Fibroblast of skin of abdomen (primary cell): ENCODE results near the gene GJB5.

Source experiments
- DNase-seq: peaks from one replicate; pipeline ENCODE4 v3.0.0-alpha.2; 2013

Gene GJB5

GRCh38 chr1:34777519-34778321 lies 22.9 kb downstream of the GJB5 start:
- DNase-seq, result no peak

DNA sequence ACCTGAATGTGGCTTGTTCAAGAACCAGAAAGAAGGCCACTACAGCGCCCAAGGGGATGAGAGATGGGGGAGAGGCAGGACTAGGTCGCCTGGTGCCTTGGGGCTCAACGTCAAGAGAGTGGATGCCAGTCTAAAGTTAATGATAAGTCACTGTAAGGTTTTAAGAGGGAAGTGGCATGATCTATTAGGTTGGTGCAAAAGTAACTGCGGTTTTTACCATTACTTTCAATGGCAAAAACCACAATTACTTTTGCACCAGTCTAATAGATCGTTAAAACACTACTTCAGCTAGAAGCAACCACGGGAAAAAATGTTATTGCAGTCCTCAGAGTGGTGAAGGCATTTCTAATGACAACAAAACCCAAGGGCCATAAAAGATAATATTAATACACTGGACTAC lies 23.5 kb downstream of the GJB5 start:
- DNase-seq, result no peak

DNA sequence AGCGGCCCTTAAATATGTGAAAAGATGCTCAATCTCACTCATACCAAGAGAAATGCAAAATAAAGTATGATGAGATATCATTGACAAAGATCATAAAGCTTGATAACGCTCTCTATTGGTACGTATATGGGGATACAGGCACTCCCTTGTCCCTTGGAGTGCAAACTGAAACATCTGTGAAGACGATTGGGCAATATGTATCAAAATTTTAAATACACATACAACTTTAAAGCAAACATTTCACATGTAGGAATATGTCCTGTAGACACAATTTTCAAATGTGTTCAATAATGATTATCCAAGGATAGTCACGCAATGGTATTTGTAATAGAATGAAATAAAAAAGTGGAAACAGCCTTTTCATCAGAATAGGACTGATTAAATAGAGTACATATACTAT lies 24.2 kb downstream of the GJB5 start:
- DNase-seq, result no peak

DNA sequence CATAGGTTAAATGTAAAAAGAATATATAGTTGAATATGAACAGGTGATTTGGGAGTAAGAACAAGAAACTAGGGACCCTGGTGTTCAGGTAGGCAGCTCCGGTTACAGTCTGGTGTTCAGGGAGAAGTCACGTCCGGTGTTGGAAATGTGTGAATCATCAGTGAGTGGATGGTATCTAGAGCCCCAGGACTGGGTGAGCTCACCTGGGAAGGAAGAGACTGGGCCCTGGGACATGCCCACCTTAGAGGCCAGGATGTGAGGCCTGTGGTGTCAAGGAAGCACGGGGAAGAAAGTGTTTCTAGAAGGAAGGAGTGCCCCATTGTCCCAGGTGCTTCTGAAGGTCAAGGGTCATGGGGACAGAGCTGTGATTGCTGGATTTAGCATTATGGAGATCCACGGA lies 24.7 kb downstream of the GJB5 start:
- no peak for DNase-seq

DNA sequence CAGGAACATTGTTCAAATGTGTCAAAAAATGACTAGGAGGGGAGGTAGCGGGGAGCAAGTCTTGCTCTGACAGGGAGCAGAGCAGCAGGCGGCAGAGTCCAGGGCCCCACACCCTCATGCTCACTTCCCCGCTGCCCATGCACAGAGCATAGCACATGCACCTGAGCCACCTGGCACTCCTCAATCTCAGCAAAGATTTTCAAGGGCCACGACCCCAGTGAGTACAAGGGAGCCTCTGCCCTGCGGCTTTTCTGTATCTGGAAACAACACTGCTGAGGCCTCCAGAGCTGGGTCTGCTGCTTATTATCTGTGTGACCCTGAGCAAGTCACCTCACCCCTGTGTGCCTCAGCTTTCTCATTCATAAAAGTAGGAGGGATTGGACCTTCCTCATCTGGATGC lies 25.1 kb downstream of the GJB5 start:
- no peak for DNase-seq

DNA sequence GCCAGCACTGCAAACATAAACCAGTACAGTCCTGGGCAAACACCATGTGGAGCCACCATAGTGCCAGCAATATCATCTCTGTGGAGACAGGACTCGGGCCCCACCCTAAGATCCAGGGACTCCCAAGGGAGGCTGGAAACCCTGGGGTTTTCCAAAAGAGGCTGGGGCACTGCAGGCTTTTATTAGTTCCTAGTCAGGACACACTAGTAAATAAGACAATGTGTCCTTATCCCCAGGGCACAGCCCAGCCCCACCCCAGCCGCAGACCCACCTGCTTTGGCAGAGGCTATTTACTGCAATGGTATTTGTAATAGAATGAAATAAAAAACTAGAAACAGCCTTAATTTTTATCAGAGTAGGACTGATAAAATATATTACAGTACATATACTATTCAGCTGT lies 25.7 kb downstream of the GJB5 start:
- DNase-seq, result no peak

DNA sequence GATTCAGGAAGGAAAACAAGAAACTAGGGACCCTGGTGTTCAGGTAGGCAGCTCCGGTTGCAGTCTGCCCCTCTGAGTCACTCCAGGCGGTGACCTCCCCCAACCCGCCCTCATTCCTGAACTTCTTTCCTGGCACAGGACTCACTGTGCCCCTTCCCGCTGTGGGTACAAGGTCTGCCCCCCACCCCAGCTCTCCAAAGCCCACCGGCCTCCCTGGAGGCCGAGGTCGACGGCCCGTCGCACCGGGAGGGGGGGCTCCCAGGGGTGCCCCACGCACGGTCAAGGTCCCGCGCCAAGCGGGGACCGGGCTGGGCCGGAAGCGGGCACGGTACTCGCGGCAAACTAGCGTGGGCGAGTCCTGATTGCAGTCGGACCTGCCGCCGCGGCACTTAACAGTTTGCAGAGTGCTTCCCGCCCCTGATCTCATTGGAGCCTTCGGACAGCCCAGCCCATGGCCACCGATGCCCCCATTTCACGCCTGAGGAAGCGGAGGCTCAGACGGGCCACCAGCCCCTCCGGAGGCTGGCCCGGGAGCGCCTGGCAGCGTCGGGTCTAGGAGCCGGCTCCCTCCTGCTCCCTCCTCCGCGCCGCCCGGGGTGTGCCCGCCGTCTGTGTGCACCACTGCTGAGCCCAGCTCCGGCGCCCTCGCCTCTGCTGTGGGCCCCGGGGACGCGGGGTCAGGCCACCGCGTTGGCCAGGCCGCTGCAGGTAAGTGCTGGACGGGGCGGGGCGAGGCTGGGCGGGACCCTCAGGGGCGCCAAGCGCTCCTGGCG lies 26.4 kb downstream of the GJB5 start, which contains the start of gene GJB3:
GJB3 (plus strand) TSS at position 144 of the 773 bp plus-strand sequence. CDS start 3,549 bp downstream, outside the sequence.
- DNase-seq, result no peak

GRCh38 chr1:34781844-34782391 lies 27.1 kb downstream of the GJB5 start:
- no peak for DNase-seq

GRCh38 chr1:34784751-34785221 lies 29.9 kb downstream of the GJB5 start:
- no peak for DNase-seq

DNA sequence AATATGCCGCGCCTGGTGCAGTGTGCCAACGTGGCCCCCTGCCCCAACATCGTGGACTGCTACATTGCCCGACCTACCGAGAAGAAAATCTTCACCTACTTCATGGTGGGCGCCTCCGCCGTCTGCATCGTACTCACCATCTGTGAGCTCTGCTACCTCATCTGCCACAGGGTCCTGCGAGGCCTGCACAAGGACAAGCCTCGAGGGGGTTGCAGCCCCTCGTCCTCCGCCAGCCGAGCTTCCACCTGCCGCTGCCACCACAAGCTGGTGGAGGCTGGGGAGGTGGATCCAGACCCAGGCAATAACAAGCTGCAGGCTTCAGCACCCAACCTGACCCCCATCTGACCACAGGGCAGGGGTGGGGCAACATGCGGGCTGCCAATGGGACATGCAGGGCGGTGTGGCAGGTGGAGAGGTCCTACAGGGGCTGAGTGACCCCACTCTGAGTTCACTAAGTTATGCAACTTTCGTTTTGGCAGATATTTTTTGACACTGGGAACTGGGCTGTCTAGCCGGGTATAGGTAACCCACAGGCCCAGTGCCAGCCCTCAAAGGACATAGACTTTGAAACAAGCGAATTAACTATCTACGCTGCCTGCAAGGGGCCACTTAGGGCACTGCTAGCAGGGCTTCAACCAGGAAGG lies 30.5 kb downstream of the GJB5 start:
- no peak for DNase-seq

DNA sequence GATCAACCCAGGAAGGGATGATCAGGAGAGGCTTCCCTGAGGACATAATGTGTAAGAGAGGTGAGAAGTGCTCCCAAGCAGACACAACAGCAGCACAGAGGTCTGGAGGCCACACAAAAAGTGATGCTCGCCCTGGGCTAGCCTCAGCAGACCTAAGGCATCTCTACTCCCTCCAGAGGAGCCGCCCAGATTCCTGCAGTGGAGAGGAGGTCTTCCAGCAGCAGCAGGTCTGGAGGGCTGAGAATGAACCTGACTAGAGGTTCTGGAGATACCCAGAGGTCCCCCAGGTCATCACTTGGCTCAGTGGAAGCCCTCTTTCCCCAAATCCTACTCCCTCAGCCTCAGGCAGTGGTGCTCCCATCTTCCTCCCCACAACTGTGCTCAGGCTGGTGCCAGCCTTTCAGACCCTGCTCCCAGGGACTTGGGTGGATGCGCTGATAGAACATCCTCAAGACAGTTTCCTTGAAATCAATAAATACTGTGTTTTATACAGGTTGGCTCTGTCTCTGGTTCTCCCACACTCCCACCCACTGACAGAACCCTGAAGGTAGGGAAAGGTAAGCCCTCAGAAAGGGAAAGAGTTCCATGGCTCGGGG lies 31.1 kb downstream of the GJB5 start:
- DNase-seq, result no peak

DNA sequence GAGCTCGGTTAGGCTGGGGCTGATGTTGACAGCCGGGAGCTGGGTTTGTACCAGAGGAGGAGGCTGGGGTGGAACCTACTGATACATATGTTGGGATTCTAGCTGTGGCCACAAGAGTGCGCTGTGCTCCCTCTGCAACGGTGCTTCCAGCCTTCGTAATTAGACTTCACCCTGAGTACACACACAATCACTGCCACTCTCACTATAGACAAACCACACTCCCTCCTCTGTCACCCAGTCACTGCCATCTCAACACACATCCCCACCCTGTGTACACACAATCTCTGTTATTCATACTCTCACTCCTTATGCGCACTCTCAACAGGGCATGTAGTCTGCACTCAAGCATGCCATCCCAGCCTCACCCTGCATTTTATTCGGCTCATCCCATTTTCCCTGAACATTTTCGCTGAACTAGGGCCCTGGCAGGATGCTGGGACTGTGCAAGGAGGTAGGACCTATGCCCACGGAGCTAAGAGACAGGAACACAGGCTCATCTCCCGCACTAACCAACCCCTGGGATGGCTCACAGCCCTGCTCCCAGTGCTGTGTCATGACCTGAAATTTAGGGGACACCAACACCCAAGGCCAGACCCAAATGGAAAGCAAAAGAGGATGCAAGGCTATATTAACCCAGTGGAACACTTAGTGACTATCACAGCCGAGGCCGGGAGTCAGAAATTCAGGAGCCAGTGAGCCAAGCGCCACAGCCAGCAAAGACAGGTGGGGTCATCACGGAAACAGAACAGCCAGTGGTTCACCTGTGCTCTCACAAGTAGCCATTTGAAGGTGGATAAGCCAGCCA lies 31.9 kb downstream of the GJB5 start:
- DNase-seq, result peak; percentile 54

GRCh38 chr1:34787461-34788420 lies 32.9 kb downstream of the GJB5 start:
- no peak for DNase-seq

GRCh38 chr1:34790985-34791384 lies 36.1 kb downstream of the GJB5 start:
- DNase-seq, result no peak

DNA sequence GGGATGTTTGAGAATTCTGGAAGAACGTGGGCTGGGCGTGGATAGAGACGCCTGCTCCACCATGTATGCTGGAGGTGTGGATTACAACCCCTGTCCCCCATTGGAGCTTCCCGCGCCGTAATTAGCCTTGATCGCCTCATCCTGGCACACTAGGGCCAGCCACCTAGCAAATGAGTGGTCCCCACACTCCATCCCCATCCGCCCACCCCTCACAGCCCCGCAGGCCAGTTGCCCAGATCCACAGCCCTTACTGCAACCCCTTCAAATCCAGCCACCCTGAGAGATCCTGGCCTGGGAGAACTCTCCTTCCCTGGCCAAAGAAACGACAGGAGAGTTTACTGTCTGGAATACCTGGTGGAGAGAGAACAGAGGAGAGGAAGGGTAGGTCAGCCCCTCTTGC lies 37.6 kb downstream of the GJB5 start:
- DNase-seq, result no peak

DNA sequence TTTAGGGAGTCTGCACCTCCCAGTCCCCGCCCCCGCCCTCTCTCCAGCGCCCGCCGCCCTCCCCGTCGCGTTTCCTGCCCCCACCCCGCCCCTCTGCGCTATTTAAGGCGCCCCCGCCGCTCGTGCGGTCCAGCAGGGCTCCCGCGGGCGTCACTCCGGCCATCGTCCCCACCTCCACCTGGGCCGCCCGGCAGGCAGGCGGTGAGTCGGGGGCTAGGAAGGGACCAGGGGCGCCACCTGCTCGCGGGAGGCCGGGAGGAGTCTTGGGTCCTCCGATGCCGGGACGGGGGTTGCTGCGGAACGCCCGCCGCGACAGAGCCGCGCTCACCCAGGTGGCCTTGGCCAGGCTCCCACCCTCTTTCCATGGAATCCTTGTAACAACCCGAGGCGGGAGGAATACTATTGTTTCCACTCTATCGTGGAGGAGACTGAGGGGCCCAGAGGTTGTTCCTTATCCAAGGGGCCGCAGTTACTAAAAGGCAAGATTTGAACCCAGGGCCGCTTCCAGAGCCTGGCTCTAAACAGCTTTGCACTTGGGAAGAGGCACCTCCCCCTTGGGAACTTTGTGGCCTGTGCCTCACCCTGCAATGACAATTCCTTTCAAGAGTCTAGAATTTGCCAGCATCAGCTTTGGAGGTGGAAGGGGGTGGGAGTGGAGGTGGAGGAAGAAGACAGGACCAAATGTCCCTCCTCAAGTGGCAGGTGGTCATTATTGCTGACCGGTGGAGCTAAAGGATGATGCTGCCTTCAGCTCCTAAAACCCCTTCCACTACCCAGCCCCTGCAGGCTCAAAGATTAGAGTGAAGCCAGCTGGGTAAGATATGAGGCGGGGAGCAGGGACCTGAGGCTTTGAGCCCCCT lies 38.3 kb downstream of the GJB5 start, which contains the start of gene GJA4:
GJA4 (plus strand) TSS at position 132 of the 860 bp plus-strand sequence. CDS start 1,215 bp downstream, outside the sequence.
- no peak for DNase-seq

DNA sequence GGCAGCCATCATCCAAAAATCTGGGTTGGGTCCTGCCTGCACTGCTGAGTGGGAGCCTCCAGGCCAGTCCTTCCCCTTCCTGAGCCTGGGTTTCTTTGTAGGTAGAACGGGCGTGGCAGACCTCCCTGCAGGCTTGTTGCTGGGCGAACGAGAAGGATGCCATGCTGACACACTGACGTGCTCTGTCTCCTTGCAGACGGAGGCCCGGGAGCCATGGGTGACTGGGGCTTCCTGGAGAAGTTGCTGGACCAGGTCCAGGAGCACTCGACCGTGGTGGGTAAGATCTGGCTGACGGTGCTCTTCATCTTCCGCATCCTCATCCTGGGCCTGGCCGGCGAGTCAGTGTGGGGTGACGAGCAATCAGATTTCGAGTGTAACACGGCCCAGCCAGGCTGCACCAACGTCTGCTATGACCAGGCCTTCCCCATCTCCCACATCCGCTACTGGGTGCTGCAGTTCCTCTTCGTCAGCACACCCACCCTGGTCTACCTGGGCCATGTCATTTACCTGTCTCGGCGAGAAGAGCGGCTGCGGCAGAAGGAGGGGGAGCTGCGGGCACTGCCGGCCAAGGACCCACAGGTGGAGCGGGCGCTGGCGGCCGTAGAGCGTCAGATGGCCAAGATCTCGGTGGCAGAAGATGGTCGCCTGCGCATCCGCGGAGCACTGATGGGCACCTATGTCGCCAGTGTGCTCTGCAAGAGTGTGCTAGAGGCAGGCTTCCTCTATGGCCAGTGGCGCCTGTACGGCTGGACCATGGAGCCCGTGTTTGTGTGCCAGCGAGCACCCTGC lies 39.3 kb downstream of the GJB5 start:
- no peak for DNase-seq

- no peak for DNase-seq
Measured at GRCh38 chr1:34794790-34795180, 39.9 kb downstream of the GJB5 start.
